Measurements from ENCODE around the gene PLCXD3.

The PLCXD3 gene

DNA sequence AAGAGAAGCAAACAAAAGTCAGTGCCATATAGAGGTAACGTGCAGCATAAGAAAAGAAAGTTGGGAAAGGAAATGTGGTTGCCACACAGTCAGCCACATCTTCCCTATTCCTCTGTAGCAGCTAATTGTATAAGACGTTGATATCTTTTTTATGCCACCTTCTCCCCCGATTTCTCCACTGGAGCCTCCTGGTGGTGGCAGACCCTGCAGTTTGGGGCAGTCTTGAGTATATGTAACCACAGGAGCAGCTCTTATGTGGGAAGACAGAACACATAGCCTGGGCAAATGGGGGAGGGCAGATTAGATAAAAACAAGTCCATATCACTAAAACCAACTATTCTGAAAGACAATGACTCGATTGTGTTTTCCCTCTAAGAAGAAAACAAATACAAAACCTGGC, 99.7 kb downstream of the PLCXD3 start:
- no peak for DNase-seq
- in situ Hi-C loops (cut with HindIII; ENCODE audit: low pct_ligation_motif_present, low sequenced_read_pairs) = no loop called here

DNA sequence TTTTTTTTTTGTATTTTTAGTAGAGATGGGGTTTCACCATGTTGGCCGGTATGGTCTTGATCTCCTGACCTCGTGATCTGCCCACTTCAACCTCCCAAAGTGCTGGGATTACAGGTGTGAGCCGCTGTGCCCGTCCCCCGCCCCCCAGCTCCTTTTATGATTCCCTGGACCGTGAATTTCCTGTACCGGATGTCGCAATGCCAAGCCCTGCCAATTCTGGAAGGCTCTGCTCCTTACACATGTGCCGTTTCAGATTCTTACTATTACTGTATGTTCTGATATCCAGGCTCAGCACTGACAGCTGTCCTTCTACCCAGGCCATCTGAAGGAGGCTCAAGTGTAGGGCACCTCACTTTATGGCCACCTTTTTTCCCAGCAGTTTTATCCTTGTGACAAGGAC, 100.1 kb downstream of the PLCXD3 start:
- no peaks in the 10 kb centered on the region for H3K36me3 ChIP-seq (replicated peaks)
- TF ChIP-seq CTCF (IDR thresholded peaks at IDR 0.05; ENCODE audit: low read depth, low read length, missing control alignments) = no peak
- in situ Hi-C loops (cut with HindIII; ENCODE audit: low pct_ligation_motif_present, low sequenced_read_pairs) = no loop called here
- no peak for DNase-seq
- no peak overlapping the region for H3K27ac ChIP-seq
- H3K27me3 ChIP-seq (replicated peaks) = no peaks in the 10 kb centered on the region
- no peak overlapping the region for H3K4me3 ChIP-seq (ENCODE audit: low read depth, low read length)

More for the DNA sequence above, 99.7 kb downstream of the PLCXD3 start:
- no peak for TF ChIP-seq CTCF (IDR thresholded peaks at IDR 0.05; ENCODE audit: low read depth, low read length, missing control alignments)
- Histone ChIP-seq H3K27me3 (replicated peaks) (no peaks in the 10 kb centered on the region), H3K4me3 (ENCODE audit: low read depth, low read length) (no peak overlapping the region), H3K36me3 (replicated peaks) (no peaks in the 10 kb centered on the region), H3K27ac (no peak overlapping the region)

GRCh38 chr5:41408676-41409443, 101.5 kb downstream of the PLCXD3 start:
- Histone ChIP-seq H3K4me3 (ENCODE audit: low read depth, low read length) (no peak overlapping the region), H3K27ac (peak overlapping the region; percentile 31), H3K27me3 (replicated peaks) (no peaks in the 10 kb centered on the region), H3K36me3 (replicated peaks) (no peaks in the 10 kb centered on the region)
- in situ Hi-C loops (cut with HindIII; ENCODE audit: low pct_ligation_motif_present, low sequenced_read_pairs) = no loop called here
- DNase-seq = no peak
- TF ChIP-seq CTCF (IDR thresholded peaks at IDR 0.05; ENCODE audit: low read depth, low read length, missing control alignments) = no peak

DNA sequence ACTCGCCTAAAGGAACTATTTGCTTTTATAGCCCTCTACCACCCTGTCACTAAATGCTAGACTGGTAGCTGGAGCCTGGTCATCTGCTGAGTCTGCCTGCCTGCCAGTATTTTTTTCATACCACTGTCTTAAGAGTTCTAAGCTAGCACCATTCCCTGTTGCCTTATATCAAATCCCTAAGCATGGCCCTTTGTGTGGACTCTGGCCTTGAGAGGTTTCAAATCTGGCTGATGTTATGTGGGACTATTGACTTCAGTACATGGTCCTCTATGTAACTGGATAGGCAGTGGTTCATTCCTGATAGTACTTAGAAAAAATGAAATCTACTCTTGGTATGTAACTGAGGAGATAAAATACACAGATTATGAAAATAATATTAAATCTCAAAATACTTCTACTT, 103.5 kb downstream of the PLCXD3 start:
- Histone ChIP-seq H3K27me3 (replicated peaks) (no peaks in the 10 kb centered on the region), H3K27ac (no peak overlapping the region), H3K36me3 (replicated peaks) (no peaks in the 10 kb centered on the region), H3K4me3 (ENCODE audit: low read depth, low read length) (no peak overlapping the region)
- TF ChIP-seq CTCF (IDR thresholded peaks at IDR 0.05; ENCODE audit: low read depth, low read length, missing control alignments) = no peak
- no peak for DNase-seq
- in situ Hi-C loops (cut with HindIII; ENCODE audit: low pct_ligation_motif_present, low sequenced_read_pairs) = no loop called here

GRCh38 chr5:41406424-41406823, 104.0 kb downstream of the PLCXD3 start:
- TF ChIP-seq CTCF (IDR thresholded peaks at IDR 0.05; ENCODE audit: low read depth, low read length, missing control alignments) = no peak
- in situ Hi-C loops (cut with HindIII; ENCODE audit: low pct_ligation_motif_present, low sequenced_read_pairs) = no loop called here
- no peak for DNase-seq
- Histone ChIP-seq H3K36me3 (replicated peaks) (no peaks in the 10 kb centered on the region), H3K27me3 (replicated peaks) (no peaks in the 10 kb centered on the region), H3K4me3 (ENCODE audit: low read depth, low read length) (no peak overlapping the region), H3K27ac (no peak overlapping the region)

- in situ Hi-C loops (cut with HindIII; ENCODE audit: low pct_ligation_motif_present, low sequenced_read_pairs) = no loop called here
- H3K36me3 ChIP-seq (replicated peaks) = no peaks in the 10 kb centered on the region
- no peaks in the 10 kb centered on the region for H3K27me3 ChIP-seq (replicated peaks)
- H3K27ac ChIP-seq = no peak overlapping the region
- TF ChIP-seq CTCF (IDR thresholded peaks at IDR 0.05; ENCODE audit: low read depth, low read length, missing control alignments) = no peak
- no peak for DNase-seq
- H3K4me3 ChIP-seq (ENCODE audit: low read depth, low read length) = no peak overlapping the region
Measured at GRCh38 chr5:41404757-41405156, 105.6 kb downstream of the PLCXD3 start.
